Neural progenitor cell (in vitro differentiated cells): ENCODE data around the gene WFS1. TPM values are rescaled to one million over a fixed set of nuclear protein-coding genes. Genes with fewer than 3 reads are reported as not detected.

ENCODE experiments used
- DNase-seq: peaks from one replicate; pipeline ENCODE4 v3.0.0-alpha.2; 2016; ENCODE audit warnings: low spot score
- H2AFZ ChIP-seq: fragments of 200-600 bp; sonication (generic); replicated peaks from 2 replicates; pipeline ENCODE4 v1.6.1; 2016; ENCODE audit warnings: antibody characterized with exemption
- H3F3A ChIP-seq: fragments of 200-600 bp; sonication (generic); 2 replicates; pipeline ENCODE4 v1.6.1; 2016; ENCODE audit warnings: antibody characterized with exemption, low read depth
- H3K27ac ChIP-seq: fragments of 200-600 bp; sonication (generic); 2 replicates; pipeline ENCODE4 v1.5.1; 2016; ENCODE audit warnings: mild to moderate bottlenecking
- H3K27me3 ChIP-seq: fragments of 200-600 bp; sonication (generic); 2 replicates; pipeline ENCODE4 v1.6.1; 2016; ENCODE audit warnings: mild to moderate bottlenecking, moderate library complexity
- H3K36me3 ChIP-seq: fragments of 200-600 bp; sonication (generic); 2 replicates; pipeline ENCODE4 v1.5.1; 2016
- H3K4me1 ChIP-seq: fragments of 200-600 bp; sonication (generic); 2 replicates; pipeline ENCODE4 v1.6.1; 2016; ENCODE audit warnings: mixed run types
- H3K4me2 ChIP-seq: fragments of 200-600 bp; sonication (generic); 2 replicates; pipeline ENCODE4 v1.6.1; 2016
- H3K4me3 ChIP-seq: fragments of 200-600 bp; sonication (generic); 2 replicates; pipeline ENCODE4 v1.5.1; 2016
- H3K79me2 ChIP-seq: fragments of 200-600 bp; sonication (generic); 2 replicates; pipeline ENCODE4 v1.6.1; 2016; ENCODE audit warnings: low read depth
- H3K9ac ChIP-seq: fragments of 200-600 bp; sonication (generic); 2 replicates; pipeline ENCODE4 v1.6.1; 2016
- H3K9me3 ChIP-seq: fragments of 200-600 bp; sonication (generic); 2 replicates; pipeline ENCODE4 v1.5.1; 2016; ENCODE audit warnings: low read depth
- H4K20me1 ChIP-seq: fragments of 200-600 bp; sonication (generic); 2 replicates; pipeline ENCODE4 v1.6.1; 2016; ENCODE audit warnings: low read depth
- H3K27ac Mint-ChIP-seq: 3 replicates; pipeline ENCODE4 v1.8.0; 2021; ENCODE audit warnings: mixed read lengths
- H3K27me3 Mint-ChIP-seq: 2 replicates; pipeline ENCODE4 v1.8.0; 2022; ENCODE audit warnings: low read depth, mild to moderate bottlenecking, inconsistent platforms, moderate library complexity, mixed read lengths; ENCODE audit not compliant: insufficient read depth
- H3K36me3 Mint-ChIP-seq: 3 replicates; pipeline ENCODE4 v1.8.0; 2021; ENCODE audit warnings: mixed read lengths
- H3K4me1 Mint-ChIP-seq: 3 replicates; pipeline ENCODE4 v1.8.0; 2021; ENCODE audit warnings: mixed read lengths
- H3K4me3 Mint-ChIP-seq: 3 replicates; pipeline ENCODE4 v1.8.0; 2021; ENCODE audit warnings: mild to moderate bottlenecking, moderate library complexity, mixed read lengths
- H3K9me3 Mint-ChIP-seq: 3 replicates; pipeline ENCODE4 v1.8.0; 2020; ENCODE audit warnings: mixed read lengths
- EZH2 ChIP-seq: fragments of 200-600 bp; sonication (generic); IDR thresholded peaks from 2 replicates; pipeline ENCODE4 v1.6.1; 2017; ENCODE audit warnings: antibody characterized with exemption, mild to moderate bottlenecking, moderate library complexity
- EZH2phosphoT487 ChIP-seq: fragments of 200-600 bp; sonication (generic); IDR thresholded peaks from 2 replicates; pipeline ENCODE4 v1.6.1; 2017; ENCODE audit warnings: antibody characterized with exemption
- total RNA-seq: library from RNA; depleted of rRNA; stranded (reverse); fragments of >200 nt; gene quantifications from 2 replicates; pipeline ENCODE4 v1.2.3, GENCODE V29; 2015; ENCODE audit warnings: low replicate concordance
- TF ChIP-seq, protein P1 (sequence below): fragments of 200-600 bp; sonication (generic); IDR thresholded peaks from 2 replicates; pipeline ENCODE4 v1.5.1; 2017; ENCODE audit warnings: antibody characterized with exemption, mild to moderate bottlenecking

WFS1 gene
- total RNA-seq, 1 donor from 2014 or later, result 8.8 TPM

DNA sequence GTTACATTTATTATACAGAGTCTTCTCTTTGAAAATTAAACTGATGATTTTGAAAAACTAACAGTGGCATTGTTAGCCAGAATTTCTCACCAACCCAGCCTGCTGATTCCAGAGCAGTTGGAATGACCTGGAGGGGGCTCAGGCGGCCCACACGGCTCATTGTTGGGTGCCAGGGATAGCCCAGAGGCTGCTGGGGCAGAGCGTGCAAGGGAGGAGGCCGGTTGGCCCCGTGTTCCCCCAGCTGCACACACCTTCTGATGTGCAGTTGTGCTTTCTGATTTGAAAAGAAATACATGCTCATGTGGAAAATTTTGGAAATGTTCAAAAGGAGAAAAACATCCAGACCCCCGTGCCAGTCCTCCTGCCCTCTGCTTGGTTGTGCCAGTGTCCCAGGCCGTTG, 20.6 kb downstream of the WFS1 start:
- no peak overlapping the region for H3K4me3 ChIP-seq
- DNase-seq, result no peak
- Mint-ChIP-seq H3K36me3 (peaks cover 14% of the 10 kb centered on the region), H3K4me1 (no peaks in the 10 kb centered on the region), H3K9me3 (no peaks in the 10 kb centered on the region), H3K27ac (no peak overlapping the region), H3K27me3 (no peaks in the 10 kb centered on the region), H3K4me3 (no peak overlapping the region)
- no peaks in the 10 kb centered on the region for H3K79me2 ChIP-seq
- H3K4me1 ChIP-seq, result no peaks in the 10 kb centered on the region
- H3F3A ChIP-seq, result no peaks in the 10 kb centered on the region
- no peaks in the 10 kb centered on the region for H3K27me3 ChIP-seq
- no peak overlapping the region for H3K9ac ChIP-seq
- H3K9me3 ChIP-seq, result no peaks in the 10 kb centered on the region
- no peak overlapping the region for H2AFZ ChIP-seq
- H4K20me1 ChIP-seq, result no peaks in the 10 kb centered on the region
- no peak overlapping the region for H3K27ac ChIP-seq
- no peak overlapping the region for H3K4me2 ChIP-seq
- H3K36me3 ChIP-seq, result no peaks in the 10 kb centered on the region
- TF ChIP-seq EZH2phosphoT487, result no peak
- TF ChIP-seq, protein P1, sequence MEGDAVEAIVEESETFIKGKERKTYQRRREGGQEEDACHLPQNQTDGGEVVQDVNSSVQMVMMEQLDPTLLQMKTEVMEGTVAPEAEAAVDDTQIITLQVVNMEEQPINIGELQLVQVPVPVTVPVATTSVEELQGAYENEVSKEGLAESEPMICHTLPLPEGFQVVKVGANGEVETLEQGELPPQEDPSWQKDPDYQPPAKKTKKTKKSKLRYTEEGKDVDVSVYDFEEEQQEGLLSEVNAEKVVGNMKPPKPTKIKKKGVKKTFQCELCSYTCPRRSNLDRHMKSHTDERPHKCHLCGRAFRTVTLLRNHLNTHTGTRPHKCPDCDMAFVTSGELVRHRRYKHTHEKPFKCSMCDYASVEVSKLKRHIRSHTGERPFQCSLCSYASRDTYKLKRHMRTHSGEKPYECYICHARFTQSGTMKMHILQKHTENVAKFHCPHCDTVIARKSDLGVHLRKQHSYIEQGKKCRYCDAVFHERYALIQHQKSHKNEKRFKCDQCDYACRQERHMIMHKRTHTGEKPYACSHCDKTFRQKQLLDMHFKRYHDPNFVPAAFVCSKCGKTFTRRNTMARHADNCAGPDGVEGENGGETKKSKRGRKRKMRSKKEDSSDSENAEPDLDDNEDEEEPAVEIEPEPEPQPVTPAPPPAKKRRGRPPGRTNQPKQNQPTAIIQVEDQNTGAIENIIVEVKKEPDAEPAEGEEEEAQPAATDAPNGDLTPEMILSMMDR, result no peak
- no peak for TF ChIP-seq EZH2

DNA sequence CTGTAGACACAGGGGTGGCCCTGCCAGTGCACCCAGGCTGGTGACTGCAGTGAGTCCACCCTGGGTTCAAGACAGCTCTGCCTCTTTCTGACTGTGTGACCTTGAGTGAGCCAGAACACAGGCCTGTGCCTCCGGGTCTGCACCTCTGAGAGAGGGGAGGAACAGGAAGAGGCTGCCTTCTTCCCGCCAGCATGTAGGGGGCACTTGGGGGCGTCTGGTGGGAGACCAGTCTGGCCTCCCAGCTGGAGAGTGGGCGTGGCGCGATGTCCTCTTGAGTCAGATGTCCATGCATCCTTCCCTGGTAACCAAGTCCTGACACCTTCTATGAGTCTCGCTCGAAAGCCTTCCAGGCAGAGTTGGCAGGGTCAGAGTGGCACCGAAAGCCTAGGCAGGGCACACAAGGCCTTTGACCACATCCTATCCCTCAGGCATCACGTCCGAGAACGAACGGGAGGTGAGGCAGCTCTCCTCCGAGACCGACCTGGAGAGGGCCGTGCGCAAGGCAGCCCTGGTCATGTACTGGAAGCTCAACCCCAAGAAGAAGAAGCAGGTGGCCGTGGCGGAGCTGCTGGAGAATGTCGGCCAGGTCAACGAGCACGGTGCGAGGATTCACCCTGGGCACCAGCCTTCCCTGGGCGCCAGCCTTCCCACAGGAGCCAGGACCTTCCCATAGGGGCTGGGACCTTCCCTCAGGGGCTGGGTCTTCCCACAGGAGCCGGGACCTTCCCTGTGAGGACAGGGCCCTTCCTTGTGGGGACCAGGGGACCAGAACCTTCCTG, 21.3 kb downstream of the WFS1 start:
- Histone ChIP-seq H3K27ac (no peak overlapping the region), H3K36me3 (no peaks in the 10 kb centered on the region), H3K4me3 (no peak overlapping the region), H3K79me2 (no peaks in the 10 kb centered on the region), H3K9ac (no peak overlapping the region), H3F3A (no peaks in the 10 kb centered on the region), H3K9me3 (no peaks in the 10 kb centered on the region), H3K4me2 (no peak overlapping the region), H3K4me1 (no peaks in the 10 kb centered on the region), H2AFZ (no peak overlapping the region), H4K20me1 (no peaks in the 10 kb centered on the region), H3K27me3 (no peaks in the 10 kb centered on the region)
- Mint-ChIP-seq H3K4me1 (no peaks in the 10 kb centered on the region), H3K27me3 (no peaks in the 10 kb centered on the region), H3K36me3 (peaks cover 16% of the 10 kb centered on the region), H3K9me3 (no peaks in the 10 kb centered on the region), H3K27ac (no peak overlapping the region), H3K4me3 (no peak overlapping the region)
- no peak for DNase-seq
- TF ChIP-seq EZH2phosphoT487, result no peak
- TF ChIP-seq, protein P1, result no peak
- no peak for TF ChIP-seq EZH2

DNA sequence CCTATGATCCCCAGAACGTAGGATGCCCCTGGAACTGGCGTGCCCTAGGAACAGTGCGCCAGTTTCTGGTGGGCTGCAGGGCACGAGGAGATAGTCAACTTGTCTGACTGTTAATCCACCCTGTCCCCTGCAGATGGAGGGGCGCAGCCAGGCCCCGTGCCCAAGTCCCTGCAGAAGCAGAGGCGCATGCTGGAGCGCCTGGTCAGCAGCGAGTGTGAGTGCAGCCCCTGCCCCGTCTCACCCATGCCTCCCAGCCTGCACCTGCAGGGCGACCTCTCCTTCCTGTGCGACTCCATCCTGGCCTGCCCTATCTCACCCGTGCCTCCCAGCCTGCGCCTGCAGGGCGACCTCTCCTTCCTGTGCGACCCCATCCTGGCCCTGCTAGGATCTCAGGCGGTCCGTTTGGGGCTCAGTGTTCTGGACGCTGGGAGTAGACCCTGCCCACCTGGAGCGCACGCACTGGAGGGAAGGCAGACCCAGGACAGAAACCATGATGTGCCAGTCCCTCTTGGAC, 22.2 kb downstream of the WFS1 start:
- H2AFZ ChIP-seq, result no peak overlapping the region
- H3K4me1 ChIP-seq, result no peaks in the 10 kb centered on the region
- no peak overlapping the region for H3K27ac ChIP-seq
- H3K27me3 ChIP-seq, result no peaks in the 10 kb centered on the region
- H3K9ac ChIP-seq, result no peak overlapping the region
- no peak for DNase-seq
- H3F3A ChIP-seq, result no peaks in the 10 kb centered on the region
- H3K4me1 Mint-ChIP-seq, result no peaks in the 10 kb centered on the region
- H3K27me3 Mint-ChIP-seq, result no peaks in the 10 kb centered on the region
- H3K4me2 ChIP-seq, result no peak overlapping the region
- H4K20me1 ChIP-seq, result no peaks in the 10 kb centered on the region
- no peaks in the 10 kb centered on the region for H3K79me2 ChIP-seq
- H3K27ac Mint-ChIP-seq, result no peak overlapping the region
- TF ChIP-seq EZH2phosphoT487 (no peak), EZH2 (no peak)
- TF ChIP-seq, protein P1, result no peak
- no peak overlapping the region for H3K4me3 Mint-ChIP-seq
- peaks cover 19% of the 10 kb centered on the region for H3K36me3 Mint-ChIP-seq
- no peaks in the 10 kb centered on the region for H3K9me3 ChIP-seq
- no peaks in the 10 kb centered on the region for H3K9me3 Mint-ChIP-seq
- no peak overlapping the region for H3K4me3 ChIP-seq
- H3K36me3 ChIP-seq, result no peaks in the 10 kb centered on the region
